Coronary artery (tissue), 2 donors: ENCODE results near the gene SOX5.

Experiments used
- DNase-seq: peaks from one replicate; pipeline ENCODE4 v3.0.0-alpha.2; 2017; ENCODE audit warnings: low spot score
- H3K27ac ChIP-seq, 2 donors: fragments of 200-600 bp; sonication (generic); one replicate each; pipeline ENCODE4 v1.5.1; 2016 to 2019
- H3K4me3 ChIP-seq: fragments of 200-600 bp; sonication (generic); 2 replicates; pipeline ENCODE4 v1.5.1; 2016; ENCODE audit warnings: mild to moderate bottlenecking, moderate library complexity
- CTCF ChIP-seq: fragments of 200-600 bp; sonication (generic); IDR thresholded peaks from one replicate; pipeline ENCODE4 v1.5.1; 2019; ENCODE audit warnings: antibody characterized with exemption

Gene SOX5

GRCh38 chr12:23552417-23552816 is 397.1 kb downstream of the SOX5 start:
- DNase-seq = no peak

DNA sequence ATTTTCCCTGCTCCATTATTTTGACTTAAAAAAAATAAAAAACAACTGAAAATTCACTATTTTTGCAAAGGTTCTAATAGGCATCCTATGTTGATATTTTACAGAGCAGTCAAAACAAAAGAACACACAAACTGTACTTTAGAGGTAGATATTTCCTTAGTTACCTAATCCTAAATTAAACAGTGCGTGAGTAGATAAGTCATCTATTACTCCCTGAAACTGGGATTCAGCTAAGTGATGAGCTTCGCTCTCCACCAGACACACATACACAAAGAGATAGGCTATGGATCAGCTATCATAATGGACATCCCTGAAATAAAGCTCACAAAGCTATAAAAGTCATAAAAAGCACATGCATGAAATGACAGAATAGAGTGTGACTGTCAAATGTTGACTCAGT is 398.7 kb downstream of the SOX5 start:
- no peak for DNase-seq
- H3K27ac ChIP-seq = no peak overlapping the region
- TF ChIP-seq CTCF = no peak
- H3K4me3 ChIP-seq = no peak overlapping the region

More at GRCh38 chr12:23552417-23552816, 397.1 kb downstream of the SOX5 start:
- H3K27ac ChIP-seq = no peak overlapping the region
- H3K4me3 ChIP-seq = no peak overlapping the region
- TF ChIP-seq CTCF = no peak

GRCh38 chr12:23548742-23549141 is 400.7 kb downstream of the SOX5 start:
- DNase-seq = no peak
- no peak for TF ChIP-seq CTCF
- Histone ChIP-seq H3K27ac (no peak overlapping the region), H3K4me3 (no peak overlapping the region)

- Histone ChIP-seq H3K4me3 (no peak overlapping the region), H3K27ac (no peak overlapping the region)
- no peak for DNase-seq
- no peak for TF ChIP-seq CTCF
Measured at GRCh38 chr12:23546756-23547155, 402.7 kb downstream of the SOX5 start.

DNA sequence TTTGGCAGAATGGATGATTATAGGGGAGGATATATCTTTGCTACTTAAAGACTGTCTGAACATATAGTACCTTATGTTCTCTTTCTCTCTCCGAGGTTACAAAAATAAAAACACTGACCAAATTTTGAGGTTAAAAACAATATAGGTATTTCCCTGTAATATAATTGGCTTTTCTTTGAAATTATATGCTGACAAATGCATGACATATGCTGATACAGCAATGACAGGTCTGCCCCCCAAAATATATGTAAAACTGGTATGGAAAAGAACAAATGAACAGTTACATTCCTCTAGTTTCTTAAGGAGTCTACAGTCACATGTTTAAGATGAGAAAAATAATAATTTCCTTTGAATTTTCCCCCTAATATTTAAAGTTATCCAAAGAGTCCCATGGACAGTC is 405.7 kb downstream of the SOX5 start:
- Histone ChIP-seq H3K27ac (no peak overlapping the region), H3K4me3 (no peak overlapping the region)
- TF ChIP-seq CTCF = no peak
- no peak for DNase-seq

DNA sequence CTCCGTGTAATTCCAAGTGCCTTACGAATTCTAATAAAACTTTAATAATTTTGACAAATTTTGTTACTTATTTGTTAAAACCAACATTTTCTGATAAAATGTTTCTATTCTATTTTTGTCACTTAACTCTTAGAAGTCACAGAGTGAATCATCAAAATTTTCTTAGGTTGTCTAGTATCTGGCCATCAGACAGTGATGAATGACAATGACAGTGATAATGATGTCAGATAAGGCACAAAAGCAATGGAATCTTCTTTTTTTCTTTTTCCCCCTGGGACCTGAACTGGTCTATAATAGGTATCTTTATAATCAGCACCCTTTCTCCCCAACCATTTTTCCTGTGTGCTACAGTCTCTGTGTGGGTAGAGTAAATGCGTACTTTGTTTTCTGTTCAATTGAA is 407.3 kb downstream of the SOX5 start:
- Histone ChIP-seq H3K4me3 (no peak overlapping the region), H3K27ac (no peak overlapping the region)

GRCh38 chr12:23540572-23540971 is 408.9 kb downstream of the SOX5 start:
- Histone ChIP-seq H3K4me3 (no peak overlapping the region), H3K27ac (no peak overlapping the region)
- TF ChIP-seq CTCF = no peak
- no peak for DNase-seq

More for the DNA sequence above, 407.3 kb downstream of the SOX5 start:
- TF ChIP-seq CTCF = no peak
- DNase-seq = no peak
